ENCODE results near the gene ACADVL. TPM values are rescaled to one million over a fixed set of nuclear protein-coding genes. Genes with fewer than 3 reads are reported as not detected.

ACADVL gene
- total and polyA plus RNA-seq, 9 donors = 277 to 638 (median 374) TPM

DNA sequence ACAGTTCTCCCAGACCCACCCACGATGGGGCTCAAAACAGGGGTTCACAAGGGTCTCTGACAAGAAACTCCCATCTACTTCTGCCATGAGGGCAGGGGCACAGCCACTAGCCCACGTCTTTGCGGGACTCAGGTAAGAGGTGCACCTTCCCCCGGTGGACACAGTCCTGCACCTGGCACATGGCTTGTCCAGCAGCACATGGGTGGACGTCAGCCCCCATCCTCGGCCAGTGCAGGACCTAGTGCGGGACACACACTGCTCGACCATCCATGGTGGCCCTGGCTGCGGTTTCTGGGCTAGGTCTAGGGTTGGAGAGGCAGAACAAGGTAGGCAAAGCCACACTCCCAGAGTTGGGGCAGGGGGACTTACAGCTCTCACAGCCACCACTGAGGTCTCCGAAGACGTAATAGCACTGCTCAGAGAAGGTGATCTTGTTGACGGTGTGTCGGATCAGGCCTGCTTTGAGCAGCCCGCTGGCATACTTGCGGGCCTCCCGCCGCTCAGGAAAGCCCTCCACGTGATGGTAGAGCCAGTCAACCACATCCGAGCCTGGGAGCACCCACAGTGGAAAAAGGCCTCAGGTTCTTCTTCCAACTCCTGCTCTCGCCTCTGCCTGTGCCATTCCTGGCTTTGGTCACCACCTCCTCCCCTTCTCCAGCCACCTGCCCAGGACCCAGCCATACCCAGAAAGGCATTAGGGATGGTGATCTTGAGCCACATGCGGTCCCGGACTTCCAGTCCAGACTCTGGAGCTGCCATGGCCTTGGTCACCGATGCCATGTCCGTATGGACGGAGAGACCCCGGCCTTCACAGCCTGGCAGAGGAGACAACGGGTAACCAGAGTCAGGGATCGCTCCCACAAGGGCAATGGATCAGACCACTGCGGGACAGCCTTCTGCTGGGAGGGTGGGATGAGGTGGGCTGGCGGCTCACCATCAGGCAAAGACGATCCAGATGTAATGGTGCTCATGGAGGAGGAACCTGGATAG lies 7.3 kb downstream of the ACADVL start:
- peaks cover 2% of the 10 kb centered on the region for H3K4me1 ChIP-seq (ENCODE audit: insufficient read depth)
- no peaks in the 10 kb centered on the region for H3K27me3 ChIP-seq
- TF ChIP-seq POLR2A (IDR thresholded peaks at IDR 0.05) (no peak), EP300 (IDR thresholded peaks at IDR 0.05) (no peak)
- TF ChIP-seq, protein P1, sequence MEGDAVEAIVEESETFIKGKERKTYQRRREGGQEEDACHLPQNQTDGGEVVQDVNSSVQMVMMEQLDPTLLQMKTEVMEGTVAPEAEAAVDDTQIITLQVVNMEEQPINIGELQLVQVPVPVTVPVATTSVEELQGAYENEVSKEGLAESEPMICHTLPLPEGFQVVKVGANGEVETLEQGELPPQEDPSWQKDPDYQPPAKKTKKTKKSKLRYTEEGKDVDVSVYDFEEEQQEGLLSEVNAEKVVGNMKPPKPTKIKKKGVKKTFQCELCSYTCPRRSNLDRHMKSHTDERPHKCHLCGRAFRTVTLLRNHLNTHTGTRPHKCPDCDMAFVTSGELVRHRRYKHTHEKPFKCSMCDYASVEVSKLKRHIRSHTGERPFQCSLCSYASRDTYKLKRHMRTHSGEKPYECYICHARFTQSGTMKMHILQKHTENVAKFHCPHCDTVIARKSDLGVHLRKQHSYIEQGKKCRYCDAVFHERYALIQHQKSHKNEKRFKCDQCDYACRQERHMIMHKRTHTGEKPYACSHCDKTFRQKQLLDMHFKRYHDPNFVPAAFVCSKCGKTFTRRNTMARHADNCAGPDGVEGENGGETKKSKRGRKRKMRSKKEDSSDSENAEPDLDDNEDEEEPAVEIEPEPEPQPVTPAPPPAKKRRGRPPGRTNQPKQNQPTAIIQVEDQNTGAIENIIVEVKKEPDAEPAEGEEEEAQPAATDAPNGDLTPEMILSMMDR (IDR thresholded peaks at IDR 0.05) = no peak
- WGBS, 3 donors = 88 to 90% (median 88%) methylated on average over 29 to 31 of the region's 31 CpGs
- no peak for DNase-seq
- no peaks in the 10 kb centered on the region for H3K9me3 ChIP-seq
- intact Hi-C loops (cut with DNase I) = no loop called here
- H3K27ac ChIP-seq = no peak overlapping the region
- H3K4me3 ChIP-seq = no peak overlapping the region
- H3K36me3 ChIP-seq = no peaks in the 10 kb centered on the region

DNA sequence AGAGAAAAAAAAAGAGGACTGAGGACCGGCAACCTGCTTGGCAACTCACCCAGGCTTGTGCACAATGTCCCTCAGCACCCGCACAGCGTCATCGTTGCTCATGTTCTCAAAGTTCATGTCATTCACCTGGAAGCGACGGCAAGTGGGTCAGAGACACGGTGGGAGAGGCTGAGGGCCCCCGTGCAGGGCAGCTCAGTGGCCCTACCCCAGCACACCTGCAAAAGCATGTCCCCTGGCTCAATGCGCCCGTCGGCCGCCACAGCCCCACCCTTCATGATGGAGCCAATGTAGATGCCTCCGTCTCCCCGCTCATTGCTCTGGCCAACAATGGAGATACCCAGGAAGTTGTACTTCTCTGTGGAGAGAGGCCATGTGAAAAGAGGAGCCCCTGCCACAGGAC lies 9.2 kb downstream of the ACADVL start:
- Histone ChIP-seq H3K27ac (no peak overlapping the region), H3K36me3 (no peaks in the 10 kb centered on the region), H3K4me1 (ENCODE audit: insufficient read depth) (peaks cover 9% of the 10 kb centered on the region), H3K9me3 (no peaks in the 10 kb centered on the region), H3K4me3 (no peak overlapping the region), H3K27me3 (no peaks in the 10 kb centered on the region)
- 82 to 87% (median 85%) methylated on average over 14 of the region's 14 CpGs for WGBS, 3 donors
- intact Hi-C loops (cut with DNase I) = no loop called here
- TF ChIP-seq POLR2A (IDR thresholded peaks at IDR 0.05) (no peak), EP300 (IDR thresholded peaks at IDR 0.05) (no peak)
- TF ChIP-seq, protein P1 (IDR thresholded peaks at IDR 0.05) = no peak
- no peak for DNase-seq

DNA sequence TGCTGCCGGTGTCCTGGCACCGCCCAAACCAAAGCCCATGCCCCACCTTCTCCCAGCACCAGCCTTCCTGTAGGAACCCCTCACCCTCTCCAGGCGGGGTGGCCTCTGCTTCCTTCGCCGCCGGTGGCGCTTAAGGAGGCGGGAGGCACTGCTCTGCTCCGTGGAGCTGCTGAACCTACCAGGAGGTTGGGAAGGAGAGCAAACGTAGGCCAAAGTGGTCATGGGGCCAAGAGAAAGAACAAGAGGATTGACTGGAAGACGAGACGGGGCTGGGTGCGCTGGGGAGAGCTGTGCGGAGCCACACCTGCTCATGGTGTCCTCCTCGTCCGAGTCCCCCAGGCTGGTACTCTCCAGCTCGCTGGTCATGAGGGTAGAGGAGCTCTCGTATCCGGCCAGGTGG lies 9.8 kb downstream of the ACADVL start:
- H3K36me3 ChIP-seq = no peaks in the 10 kb centered on the region
- no peak overlapping the region for H3K27ac ChIP-seq
- H3K4me3 ChIP-seq = no peak overlapping the region
- 88 to 92% (median 91%) methylated on average over 19 of the region's 19 CpGs for WGBS, 3 donors
- TF ChIP-seq EP300 (IDR thresholded peaks at IDR 0.05) = no peak
- TF ChIP-seq, protein P1 (IDR thresholded peaks at IDR 0.05) = no peak
- no peak for TF ChIP-seq POLR2A (IDR thresholded peaks at IDR 0.05)
- peaks cover 9% of the 10 kb centered on the region for H3K4me1 ChIP-seq (ENCODE audit: insufficient read depth)
- no peaks in the 10 kb centered on the region for H3K9me3 ChIP-seq
- H3K27me3 ChIP-seq = no peaks in the 10 kb centered on the region
- intact Hi-C loops (cut with DNase I) = no loop called here
- DNase-seq = no peak

DNA sequence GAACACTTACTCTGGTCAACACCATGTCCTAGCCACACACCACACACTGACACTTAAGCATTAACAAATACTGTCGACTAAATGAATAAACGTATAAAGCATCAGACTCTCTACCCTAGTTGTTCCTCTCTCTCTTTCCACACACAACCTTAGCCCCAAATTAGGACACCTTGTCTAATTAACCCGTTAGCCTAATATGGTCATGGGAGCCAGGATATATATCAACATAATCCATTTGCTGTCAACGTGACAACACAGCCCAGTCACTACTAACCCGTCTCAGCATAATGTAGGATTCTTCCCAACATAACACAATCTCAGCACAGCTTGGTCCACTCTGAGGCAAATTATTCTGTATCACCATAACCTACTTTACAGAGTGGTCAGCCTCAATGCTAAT lies 12.4 kb downstream of the ACADVL start:
- H3K9me3 ChIP-seq = no peaks in the 10 kb centered on the region
- H3K27ac ChIP-seq = no peak overlapping the region
- no peak for DNase-seq
- 66 to 75% (median 69%) methylated on average over 5 of the region's 5 CpGs for WGBS, 3 donors
- intact Hi-C loops (cut with DNase I) = no loop called here
- no peaks in the 10 kb centered on the region for H3K36me3 ChIP-seq
- H3K4me1 ChIP-seq (ENCODE audit: insufficient read depth) = peaks cover 9% of the 10 kb centered on the region
- H3K27me3 ChIP-seq = no peaks in the 10 kb centered on the region
- H3K4me3 ChIP-seq = no peak overlapping the region
- TF ChIP-seq EP300 (IDR thresholded peaks at IDR 0.05) (no peak), POLR2A (IDR thresholded peaks at IDR 0.05) (no peak)
- TF ChIP-seq, protein P1 (IDR thresholded peaks at IDR 0.05) = no peak

Measured in ovary (tissue), 9 donors.